Stimulated activated CD4-positive, alpha-beta T cell treated with anti-CD3 and anti-CD28 coated beads, Interleukin-15, amount 100 ng/mL, for 48 hours (primary cell): Measurements from ENCODE around the gene GAN.

ENCODE experiments used
- DNase-seq, 2 donors: peaks; one replicate each; pipeline ENCODE4 v3.0.0-alpha.2; 2020; ENCODE audit warnings: low read depth in 2 of 2

GAN gene, protein sequence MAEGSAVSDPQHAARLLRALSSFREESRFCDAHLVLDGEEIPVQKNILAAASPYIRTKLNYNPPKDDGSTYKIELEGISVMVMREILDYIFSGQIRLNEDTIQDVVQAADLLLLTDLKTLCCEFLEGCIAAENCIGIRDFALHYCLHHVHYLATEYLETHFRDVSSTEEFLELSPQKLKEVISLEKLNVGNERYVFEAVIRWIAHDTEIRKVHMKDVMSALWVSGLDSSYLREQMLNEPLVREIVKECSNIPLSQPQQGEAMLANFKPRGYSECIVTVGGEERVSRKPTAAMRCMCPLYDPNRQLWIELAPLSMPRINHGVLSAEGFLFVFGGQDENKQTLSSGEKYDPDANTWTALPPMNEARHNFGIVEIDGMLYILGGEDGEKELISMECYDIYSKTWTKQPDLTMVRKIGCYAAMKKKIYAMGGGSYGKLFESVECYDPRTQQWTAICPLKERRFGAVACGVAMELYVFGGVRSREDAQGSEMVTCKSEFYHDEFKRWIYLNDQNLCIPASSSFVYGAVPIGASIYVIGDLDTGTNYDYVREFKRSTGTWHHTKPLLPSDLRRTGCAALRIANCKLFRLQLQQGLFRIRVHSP

DNA sequence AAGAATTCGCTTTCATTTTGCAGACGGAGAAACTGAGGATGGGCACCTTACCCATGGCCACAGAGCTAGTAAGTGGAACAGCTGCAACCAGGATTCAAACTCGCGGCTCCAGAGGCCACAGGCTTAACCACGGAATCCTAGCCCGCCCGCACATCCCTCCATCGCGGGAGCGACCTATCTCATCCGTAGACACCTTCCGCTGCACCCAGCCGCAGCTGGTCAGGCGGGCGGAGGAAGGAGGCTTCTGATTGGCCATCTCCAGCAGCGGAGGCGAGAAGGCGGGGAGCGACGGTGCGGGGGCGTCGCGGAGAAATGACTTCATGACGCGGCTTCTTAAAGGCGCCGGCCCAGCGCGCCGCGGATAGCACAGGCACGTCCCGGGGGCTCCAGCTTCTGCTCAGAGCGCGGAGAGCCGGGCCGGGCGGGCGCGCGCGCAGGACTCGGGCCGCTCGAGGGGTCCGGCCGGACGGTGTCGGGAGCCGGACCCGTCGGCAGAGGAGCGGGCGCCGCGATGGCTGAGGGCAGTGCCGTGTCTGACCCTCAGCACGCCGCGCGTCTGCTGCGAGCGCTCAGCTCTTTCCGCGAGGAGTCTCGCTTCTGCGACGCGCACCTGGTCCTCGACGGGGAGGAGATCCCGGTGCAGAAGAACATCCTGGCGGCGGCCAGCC lies at the start of gene GAN:
Gene GAN, plus strand, starts transcription at position 360 of the 668 bp plus-strand sequence. Its CDS starts 152 bp downstream, at position 512.
- DNase-seq: peak; percentile 93 to 94

DNA sequence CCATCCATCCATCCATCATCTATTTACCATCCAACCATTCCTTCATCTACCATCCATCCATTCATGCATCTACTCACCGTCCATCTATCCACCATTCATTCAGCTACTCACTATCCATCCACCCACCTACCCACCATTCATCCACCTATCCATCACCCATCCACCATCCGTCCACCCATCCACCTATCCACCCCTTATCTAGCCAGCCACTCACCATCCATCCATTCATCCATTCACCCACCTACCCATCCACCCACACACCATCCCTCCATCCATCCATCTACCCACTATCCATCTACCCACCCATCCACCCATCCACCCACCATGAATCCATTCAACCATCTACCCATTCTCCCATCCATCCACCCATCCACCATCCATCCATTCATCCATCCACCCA lies 49.7 kb upstream of the GAN start:
- DNase-seq: no peak

DNA sequence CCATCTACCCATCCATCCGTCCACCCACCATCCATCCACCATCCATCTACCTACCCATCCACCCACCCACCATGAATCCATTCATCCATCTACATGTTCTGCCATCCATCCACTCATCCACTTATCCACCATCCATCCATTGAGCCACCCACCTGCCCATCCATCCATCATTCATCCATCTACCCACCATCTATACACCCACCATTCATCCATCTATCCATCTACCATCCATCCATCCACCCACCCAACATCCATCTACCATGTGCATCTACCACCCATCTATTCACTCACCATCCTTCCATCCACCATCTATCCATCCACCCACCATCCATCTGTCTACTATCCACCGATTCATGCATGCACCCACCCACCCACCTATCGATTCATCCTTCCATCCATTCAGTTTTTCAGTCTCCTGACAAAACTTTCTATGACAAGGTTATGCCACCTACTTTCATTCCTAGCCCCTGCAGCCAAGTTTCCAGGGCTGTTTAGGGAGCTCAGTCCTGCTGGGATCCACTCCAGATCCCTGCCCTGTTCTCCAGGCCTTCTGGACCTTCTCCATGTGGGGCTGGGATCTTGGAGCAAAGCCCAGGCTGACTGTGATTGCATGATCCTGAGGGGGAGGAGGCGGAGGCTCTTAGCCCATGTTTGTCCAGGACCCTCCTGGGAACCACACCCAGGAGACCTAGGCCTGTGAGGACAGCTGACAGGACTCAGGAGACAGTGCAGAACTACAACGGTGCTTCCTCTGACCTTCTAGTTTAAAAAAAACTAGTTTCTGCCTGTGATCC lies 48.9 kb upstream of the GAN start:
- DNase-seq: no peak

DNA sequence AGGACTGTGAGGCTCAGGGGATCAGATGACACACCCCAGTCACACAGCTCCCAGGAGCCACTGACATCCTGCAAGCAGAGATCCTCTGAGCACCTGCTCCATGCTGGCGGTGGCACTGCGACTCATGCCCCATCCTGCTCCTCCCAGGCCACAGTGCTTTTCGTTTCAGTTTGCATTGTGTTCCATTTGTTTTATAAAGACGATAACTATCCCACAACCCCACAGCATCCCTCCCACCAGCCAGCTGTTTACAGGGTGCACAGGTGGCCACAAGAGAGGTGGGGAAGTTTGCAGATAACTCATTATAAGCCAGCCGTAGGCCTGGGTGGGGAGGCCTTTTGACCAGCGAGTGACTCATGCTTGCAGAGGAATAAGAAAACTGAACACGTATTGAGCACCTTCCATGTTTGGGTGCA lies 48.1 kb upstream of the GAN start:
- peak; percentile 4 to 5 for DNase-seq

DNA sequence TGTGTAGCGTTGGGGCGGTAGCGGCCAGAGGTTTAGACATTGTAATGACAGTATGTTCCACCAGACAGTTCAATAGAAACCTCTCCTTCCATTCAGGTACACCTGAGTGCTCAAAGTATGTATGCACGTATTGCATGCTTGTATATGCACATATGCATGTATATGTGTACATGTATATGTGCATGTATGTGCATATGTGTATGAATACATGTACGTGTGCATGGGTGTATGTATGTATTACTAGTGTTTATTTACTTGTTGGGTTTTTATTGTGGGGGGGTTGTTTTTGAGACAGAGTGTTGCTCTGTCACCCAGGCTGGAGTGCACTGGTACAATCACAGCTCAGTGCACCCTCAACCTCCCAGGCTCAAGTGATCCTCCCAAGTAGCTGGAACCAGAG lies 46.3 kb upstream of the GAN start:
- DNase-seq: no peak

DNA sequence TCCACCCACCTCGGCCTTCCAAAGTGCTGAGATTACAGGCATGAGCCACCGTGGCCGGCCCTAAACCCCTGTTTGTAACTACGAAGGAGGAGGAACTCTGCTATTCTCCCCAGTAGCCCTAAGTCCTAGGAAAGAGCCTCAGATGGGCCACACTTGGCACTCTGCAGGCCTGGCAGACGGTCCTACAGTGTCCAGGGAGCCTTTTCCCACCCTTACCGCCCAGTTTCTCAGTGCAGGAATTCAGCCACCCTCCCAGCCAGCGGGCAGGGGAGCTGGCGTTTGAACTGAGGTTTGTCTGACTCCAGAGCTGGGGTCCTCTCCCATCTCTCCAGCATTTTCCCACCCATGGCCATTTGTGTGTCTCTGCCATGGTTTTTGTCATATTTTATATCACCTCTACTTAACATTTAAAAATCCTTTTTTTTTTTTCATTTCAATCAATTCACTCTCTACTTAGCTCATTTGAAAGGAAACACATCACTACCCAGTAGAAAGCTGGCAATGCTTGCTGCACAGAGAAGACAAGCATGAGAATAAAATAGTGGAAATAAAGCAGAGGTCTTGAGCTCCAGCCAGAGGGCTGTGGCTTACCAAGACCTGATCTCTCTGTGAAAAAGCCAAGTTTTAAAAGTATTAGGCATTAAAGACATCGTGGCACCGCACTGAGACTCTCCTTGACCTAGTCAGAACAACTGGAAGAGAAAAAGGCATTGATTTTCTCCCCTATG lies 41.4 kb upstream of the GAN start:
- DNase-seq: no peak

DNA sequence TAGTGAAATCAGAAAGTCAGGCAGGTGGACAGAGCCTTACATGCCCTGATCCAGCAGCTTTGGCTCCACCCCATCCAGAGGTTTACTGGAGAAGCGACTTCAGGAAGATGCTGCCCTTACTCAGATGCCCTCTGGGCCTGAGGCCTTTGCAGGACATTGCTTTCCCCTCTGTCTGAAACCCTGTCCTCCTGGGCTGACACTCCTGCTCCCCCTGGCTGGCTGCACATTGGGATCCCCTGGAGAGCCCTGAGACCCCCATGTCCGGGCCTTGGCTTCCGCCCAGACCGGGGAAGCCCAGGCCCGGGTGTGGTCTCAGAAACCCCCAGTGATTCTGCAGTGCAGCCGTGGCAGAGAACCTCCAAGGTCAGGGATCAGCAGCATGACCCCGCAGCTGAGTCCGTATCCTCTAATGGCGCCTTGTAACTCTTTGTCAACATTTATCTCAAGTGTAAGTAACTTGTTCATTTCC lies 39.7 kb upstream of the GAN start:
- DNase-seq: no peak

DNA sequence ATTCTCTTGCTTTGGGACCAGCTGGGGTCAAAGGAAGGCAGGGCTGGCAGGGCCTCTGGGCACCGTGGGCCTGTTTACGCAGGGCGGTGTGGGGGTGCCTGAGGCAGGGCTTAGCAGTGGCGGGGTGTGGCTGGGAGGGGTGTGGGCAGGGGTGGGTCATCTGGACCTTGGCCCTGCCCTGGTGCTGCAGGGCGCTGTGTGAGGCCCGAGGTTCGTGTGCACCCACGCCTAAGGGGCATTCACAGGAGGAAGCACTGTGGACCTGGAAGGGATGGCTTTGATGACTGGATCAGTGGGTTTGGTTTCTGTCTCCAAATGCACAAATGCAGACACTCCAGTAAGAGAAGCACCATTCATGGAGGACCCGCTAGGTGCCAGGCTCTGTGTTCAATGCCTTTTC lies 39.0 kb upstream of the GAN start:
- DNase-seq: no peak

DNA sequence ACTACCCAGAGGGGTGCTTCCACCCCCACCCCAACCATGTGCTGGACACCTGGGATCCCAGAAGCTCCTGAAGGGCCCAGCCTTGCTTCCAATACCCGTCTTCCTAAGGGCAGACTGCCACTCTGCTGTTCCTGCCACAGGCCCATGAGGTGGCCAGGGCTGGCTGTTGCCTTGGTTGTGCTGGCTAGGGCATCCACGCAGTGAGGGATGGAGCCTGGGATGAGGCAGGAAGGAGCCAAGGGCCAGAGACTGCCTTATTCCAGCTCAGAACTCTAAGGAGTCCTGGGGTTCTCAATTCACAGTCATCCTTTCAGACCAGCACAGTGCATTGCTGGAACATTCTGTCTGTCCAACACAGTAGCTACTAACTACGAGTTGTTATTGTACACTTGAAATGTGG lies 38.4 kb upstream of the GAN start:
- DNase-seq: no peak

DNA sequence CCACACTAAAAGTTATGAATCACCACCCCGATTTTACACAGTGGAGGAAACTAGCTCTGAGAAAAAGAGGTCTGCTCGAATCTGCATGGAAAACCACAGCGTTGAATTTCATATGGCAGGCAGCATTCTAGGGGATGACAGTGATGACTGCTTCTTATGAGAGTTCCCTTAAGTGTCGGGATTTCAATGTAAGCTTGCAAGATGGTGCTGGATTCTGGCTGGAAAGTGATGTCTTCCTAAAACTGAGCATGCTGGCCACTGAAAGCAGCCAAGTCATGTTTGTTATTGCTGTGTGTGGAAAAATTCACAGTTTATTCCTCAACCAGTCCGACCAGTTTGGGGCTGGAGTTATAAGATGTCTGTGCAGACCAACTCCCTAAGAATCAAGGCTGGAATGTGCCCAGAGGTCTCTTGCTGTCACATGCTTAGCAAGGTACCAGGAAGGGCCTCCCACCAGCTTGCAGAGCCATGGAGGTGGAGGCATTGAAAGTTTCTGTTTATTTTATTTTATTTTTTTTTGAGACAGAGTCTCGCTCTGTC lies 37.2 kb upstream of the GAN start:
- no peak for DNase-seq

DNA sequence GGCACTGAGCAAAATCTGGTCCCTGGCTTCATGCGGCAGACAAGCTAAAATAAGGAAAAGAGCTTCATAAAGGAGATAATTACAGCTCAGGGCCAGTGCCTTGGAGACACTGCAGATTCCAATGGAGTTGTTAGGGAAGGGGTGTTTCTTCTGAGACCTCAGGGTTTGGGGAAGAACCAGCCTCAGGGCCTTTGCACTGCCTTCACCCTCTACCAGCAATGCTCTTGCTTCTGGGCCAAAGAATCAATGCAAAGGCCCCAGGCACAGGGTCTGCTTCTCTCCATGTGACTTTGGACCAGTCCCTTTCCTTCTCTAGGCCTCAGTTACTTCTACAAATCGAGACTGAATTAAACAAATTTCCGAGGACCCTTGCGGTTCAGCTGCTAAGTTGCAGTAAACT lies 36.2 kb upstream of the GAN start:
- DNase-seq: no peak

DNA sequence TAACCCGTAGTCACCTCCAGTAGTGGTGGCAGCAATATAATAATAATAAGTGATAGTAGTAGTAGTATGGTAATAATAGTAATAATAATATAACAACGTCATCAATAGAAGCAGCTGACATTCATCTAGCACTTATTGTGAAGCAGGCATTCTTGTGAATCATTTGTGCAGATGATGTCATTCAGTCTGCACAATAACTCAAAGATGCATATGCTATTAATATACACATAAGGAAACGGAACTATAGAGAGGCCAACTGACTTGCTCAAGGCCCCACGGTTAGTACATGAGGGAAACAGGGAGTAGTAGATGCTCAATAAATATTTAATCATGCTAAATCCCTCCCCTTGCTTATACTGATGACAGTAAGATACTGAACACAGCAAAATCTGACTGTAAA lies 35.4 kb upstream of the GAN start:
- no peak for DNase-seq

DNA sequence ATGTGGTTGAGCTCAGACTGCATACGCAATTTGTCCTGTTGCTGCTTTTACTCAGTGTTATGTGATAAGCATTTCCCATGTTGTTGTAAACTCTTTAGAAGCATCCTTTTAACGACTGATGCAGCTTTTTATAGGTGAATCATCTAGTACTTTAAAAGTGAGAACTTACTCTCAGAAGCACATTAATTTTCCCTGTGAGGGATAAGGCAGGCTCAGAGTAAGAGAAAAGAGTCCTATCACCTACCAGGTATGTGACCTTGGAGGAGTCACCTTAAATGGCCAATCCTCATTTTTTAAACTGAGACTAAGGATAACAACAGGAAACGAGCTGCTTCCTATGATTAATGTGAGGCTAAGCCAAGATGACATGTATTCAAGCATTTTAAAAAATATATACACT lies 34.4 kb upstream of the GAN start:
- no peak for DNase-seq

DNA sequence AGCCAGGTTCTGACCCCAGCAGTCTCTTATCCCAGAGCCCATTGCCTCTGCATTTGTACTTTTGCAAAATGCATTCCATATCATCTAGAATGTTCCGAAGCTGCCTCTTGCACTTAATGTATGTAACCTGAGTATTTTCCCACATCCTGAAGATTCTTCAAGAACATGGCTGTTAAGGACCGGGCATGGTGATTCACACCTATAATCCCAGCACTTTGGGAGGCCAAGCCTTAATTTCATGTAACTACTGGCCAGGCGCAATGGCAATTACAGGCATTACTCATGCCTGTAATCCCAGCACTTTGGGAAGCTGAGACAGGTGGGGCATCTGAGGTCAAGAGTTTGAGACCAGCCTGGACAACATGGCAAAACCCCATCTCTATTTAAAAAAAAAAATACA lies 31.7 kb upstream of the GAN start:
- DNase-seq: no peak

DNA sequence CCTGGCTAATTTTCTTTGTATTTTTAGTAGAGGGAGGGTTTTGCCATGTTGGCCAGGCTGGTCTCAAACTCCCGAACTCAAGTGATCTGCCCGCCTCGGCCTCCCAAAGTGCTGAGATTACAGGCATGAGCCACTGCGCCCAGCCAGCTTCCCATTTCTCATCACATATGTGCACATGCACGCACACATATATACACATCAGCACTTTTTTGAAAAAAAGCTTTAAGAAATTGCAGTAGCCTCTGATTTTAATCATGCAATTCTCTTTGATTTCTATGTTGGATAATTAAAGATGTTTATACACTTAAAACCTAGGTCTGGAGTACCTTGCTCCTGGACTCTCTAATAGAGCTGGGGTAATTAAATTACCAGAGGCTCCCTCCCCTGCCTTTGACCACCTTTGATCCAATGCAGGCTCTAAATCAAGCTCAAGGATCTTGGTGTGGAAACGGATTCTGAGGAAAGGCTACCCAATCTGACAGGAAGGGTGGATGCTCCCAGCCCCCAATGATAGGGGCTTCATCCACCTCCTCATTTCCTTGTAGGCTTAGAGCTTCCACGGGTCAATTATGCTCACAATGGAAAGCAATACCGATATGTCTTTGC lies 29.7 kb upstream of the GAN start:
- no peak for DNase-seq

DNA sequence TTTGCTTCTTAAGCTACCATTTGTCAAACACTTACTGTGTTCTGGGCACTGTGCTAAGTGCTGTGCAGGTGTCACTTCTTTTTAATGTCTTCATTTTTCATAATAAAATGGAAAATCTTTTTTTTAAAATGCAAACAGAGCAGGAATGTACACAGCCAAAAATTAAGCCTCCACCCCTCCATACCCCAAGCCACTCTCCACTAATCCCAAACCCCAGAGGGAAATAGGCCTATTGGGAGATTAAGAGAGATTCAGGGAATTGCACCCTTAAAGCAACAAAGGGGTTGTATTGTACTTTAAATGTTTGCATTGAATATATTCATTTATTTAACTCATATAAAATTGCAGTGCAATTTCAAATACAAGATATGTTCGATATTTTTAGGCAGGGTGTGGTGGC lies 28.6 kb upstream of the GAN start:
- DNase-seq: no peak

DNA sequence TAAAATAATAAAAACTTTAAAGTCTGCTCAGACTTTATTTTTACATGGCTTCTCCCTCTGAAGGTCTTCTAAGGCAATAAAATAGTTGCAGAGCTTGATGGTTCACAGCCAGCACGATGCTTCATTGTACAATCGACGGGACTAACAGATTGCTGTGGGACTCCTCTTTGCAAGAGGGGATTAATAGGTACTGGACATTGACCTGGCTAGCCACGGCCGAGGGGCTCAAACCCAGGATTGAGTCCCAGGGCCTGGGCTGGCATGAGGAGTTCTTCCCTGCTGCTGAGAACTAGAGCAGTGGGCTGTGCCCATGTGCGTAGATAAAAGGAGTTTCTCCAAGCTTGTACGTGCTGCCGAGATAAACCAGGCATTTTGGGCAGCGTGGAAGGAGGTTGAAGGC lies 23.6 kb upstream of the GAN start:
- DNase-seq: no peak

DNA sequence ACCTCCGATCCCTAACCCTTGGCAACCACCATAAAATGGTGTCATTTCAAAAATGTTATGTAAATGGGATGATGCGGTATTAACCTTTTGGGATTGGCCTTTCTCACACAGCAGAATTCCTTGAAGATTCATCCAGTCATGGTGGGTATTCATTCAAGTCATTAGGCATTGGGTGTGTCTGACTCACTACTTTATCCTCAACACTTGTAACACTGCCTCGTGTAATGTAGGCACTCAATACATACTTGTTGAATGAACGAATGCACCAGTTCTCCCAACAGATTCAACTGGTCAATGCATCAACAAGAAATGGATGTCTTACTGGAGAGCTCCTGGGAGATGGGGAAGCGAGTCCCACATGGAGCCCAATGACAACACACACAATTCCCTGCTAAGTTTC lies 21.8 kb upstream of the GAN start:
- DNase-seq: no peak

DNA sequence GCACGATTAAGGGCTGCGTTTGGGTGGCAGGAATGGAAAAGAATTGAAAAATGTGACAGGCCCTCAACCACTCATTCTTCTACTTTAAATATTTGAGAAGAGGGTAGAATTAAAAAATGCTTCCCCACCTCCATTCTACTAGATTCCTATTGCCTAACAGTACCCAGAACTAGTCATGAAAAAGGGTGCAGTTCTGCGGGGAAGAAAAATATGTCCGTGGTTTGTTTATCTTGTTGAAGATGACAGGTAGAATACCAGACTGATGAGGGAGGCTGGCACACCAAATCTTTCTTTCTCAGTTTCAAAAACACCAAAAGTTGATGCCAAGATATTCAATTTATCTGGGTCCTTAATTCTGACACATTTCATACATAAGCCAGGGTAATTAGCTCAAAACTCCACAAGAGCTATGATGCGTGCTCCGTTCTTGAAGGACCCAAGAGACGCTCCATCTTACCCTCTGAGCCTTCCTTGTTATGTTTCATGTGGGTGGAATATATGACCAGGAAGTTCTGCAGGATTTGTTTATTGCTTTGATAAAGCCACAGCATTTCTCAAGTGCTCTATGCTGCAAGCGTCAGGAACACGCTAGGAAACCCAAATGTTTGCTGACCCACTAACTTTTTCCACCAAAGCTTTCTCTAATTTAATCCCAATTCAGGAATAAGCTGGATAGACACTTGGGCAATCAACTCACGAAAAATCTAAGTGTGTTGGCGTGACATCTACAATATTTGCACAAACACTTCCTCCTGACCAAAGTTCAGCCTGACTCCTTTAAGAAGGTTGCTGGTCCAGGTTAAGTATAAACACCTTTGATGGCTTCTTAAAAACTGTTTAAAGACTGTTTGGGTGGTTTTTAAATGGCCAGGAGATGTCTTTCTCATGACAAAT lies 20.6 kb upstream of the GAN start:
- no peak for DNase-seq

DNA sequence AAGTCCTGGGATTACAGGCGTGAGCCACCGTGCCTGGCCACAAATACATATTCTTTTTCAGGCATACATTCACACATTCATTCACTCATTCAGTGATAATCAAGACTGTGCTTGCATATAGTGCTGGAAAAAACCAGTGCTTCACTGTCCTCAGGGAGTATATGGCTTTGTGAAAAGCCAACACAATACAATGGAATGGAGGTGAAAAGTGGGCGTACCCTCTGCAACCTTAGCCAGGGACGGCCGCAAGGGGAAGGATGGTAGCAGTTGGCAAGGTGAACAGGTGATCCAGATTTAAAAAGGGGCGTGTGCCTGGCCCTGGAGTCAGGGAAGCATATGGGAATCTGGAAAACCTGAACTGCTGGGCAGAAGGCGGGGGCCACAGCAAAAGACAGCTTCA lies 18.1 kb upstream of the GAN start:
- DNase-seq: no peak
